Hypothalamus (tissue), 51 donors: ENCODE results near the gene HEMK1.

ENCODE experiments used
- DNase-seq, 51 donors: peaks; one replicate each; lab custom pipeline; 2025; lab: John Stamatoyannopoulos, UW

The HEMK1 gene

GRCh38 chr3:50611464-50612233 lies 42.3 kb downstream of the HEMK1 start, which contains the start of gene CISH:
Gene CISH, minus strand, starts transcription at chr3:50611774. Its CDS starts 124 bp downstream, at chr3:50611650.
- peak; percentile 31 to 94 (median 81) for DNase-seq

GRCh38 chr3:50612234-50612882 lies 43.0 kb downstream of the HEMK1 start:
- DNase-seq, result no peak

- no peak for DNase-seq
These were observed 43.9 kb downstream of the HEMK1 start for GRCh38 chr3:50612970-50613846.

GRCh38 chr3:50615190-50615589 lies 45.9 kb downstream of the HEMK1 start:
- DNase-seq, result no peak

GRCh38 chr3:50616003-50616769 lies 46.9 kb downstream of the HEMK1 start:
- peak in 49 of 51 donors; percentile 16 to 84 (median 66) for DNase-seq

- peak; percentile 19 to 91 (median 76) for DNase-seq
These were observed 47.4 kb downstream of the HEMK1 start for GRCh38 chr3:50616770-50617095.

GRCh38 chr3:50617096-50617791 lies 47.9 kb downstream of the HEMK1 start, which contains the start of gene MAPKAPK3:
Gene MAPKAPK3, plus strand, starts transcription at chr3:50617151. Its CDS starts 415 bp downstream, at chr3:50617566.
- DNase-seq, result peak in 13 of 51 donors; percentile 12 to 62 (median 44)

GRCh38 chr3:50617911-50618481 lies 48.7 kb downstream of the HEMK1 start:
- DNase-seq, result no peak

- peak in 20 of 51 donors; percentile 8 to 55 (median 33) for DNase-seq
These were observed 51.1 kb downstream of the HEMK1 start for GRCh38 chr3:50620420-50620819.

GRCh38 chr3:50620820-50621219 lies 51.5 kb downstream of the HEMK1 start:
- DNase-seq, result peak in 1 of 51 donors; percentile 19

- no peak for DNase-seq
These were observed 53.6 kb downstream of the HEMK1 start for GRCh38 chr3:50622881-50623280.

GRCh38 chr3:50623840-50624474 lies 54.6 kb downstream of the HEMK1 start:
- DNase-seq, result no peak

GRCh38 chr3:50624634-50625033 lies 55.3 kb downstream of the HEMK1 start:
- DNase-seq, result no peak

GRCh38 chr3:50625231-50626182 lies 56.2 kb downstream of the HEMK1 start:
- no peak for DNase-seq

GRCh38 chr3:50626401-50626800 lies 57.1 kb downstream of the HEMK1 start:
- DNase-seq, result no peak

- peak in 18 of 51 donors; percentile 8 to 55 (median 26) for DNase-seq
These were observed 58.2 kb downstream of the HEMK1 start for GRCh38 chr3:50627407-50628051.

- DNase-seq, result no peak
These were observed 59.3 kb downstream of the HEMK1 start for GRCh38 chr3:50628601-50629000.
